HepG2 (cell line): ENCODE measurements around the gene BCLAF1. TPM values are rescaled to one million over a fixed set of nuclear protein-coding genes. Genes with fewer than 3 reads are reported as not detected.

Source experiments
- EED ChIP-seq: sonication (generic); formaldehyde crosslinking; IDR thresholded peaks from 2 replicates; pipeline ENCODE4 v1.5.0; 2020; ENCODE audit warnings: mild to moderate bottlenecking, missing genetic modification reagents
- ELK4 ChIP-seq: sonication (generic); formaldehyde crosslinking; IDR thresholded peaks from 2 replicates; pipeline ENCODE4 v1.9.0; 2021; ENCODE audit warnings: missing genetic modification reagents, borderline replicate concordance
- GTF2F1 ChIP-seq: fragments of 150-350 bp; IDR thresholded peaks from 2 replicates; pipeline ENCODE4 v1.6.1; 2014; ENCODE audit warnings: low read length
- HIC2 ChIP-seq: sonication (generic); formaldehyde crosslinking; IDR thresholded peaks from 2 replicates; pipeline ENCODE4 v1.9.0; 2022; ENCODE audit warnings: low read depth, missing genetic modification reagents
- KMT2B ChIP-seq: IDR thresholded peaks from 2 replicates; pipeline ENCODE4 v1.6.1; 2016; ENCODE audit warnings: missing genetic modification reagents, missing compliant biosample characterization
- MED13 ChIP-seq: sonication (generic); formaldehyde crosslinking; IDR thresholded peaks from 2 replicates; pipeline ENCODE4 v1.5.0; 2020; ENCODE audit warnings: missing genetic modification reagents
- MLLT10 ChIP-seq: sonication (generic); formaldehyde crosslinking; IDR thresholded peaks from 2 replicates; pipeline ENCODE4 v1.4.0; 2020; ENCODE audit warnings: missing genetic modification reagents
- PHB2 ChIP-seq: fragments of 450-650 bp; IDR thresholded peaks from 2 replicates; pipeline ENCODE4 v1.6.1; 2018; ENCODE audit not compliant: partially characterized antibody
- RFX1 ChIP-seq: fragments of 450-650 bp; IDR thresholded peaks from 2 replicates; pipeline ENCODE4 v1.6.1; 2017
- STAT6 ChIP-seq: sonication (generic); formaldehyde crosslinking; IDR thresholded peaks from 2 replicates; pipeline ENCODE4 v1.4.0; 2020; ENCODE audit warnings: missing genetic modification reagents, mild to moderate bottlenecking, borderline replicate concordance
- TBP ChIP-seq: sonication (generic); formaldehyde crosslinking; IDR thresholded peaks from 2 replicates; pipeline ENCODE4 v1.5.0; 2020; ENCODE audit warnings: missing genetic modification reagents
- ZBTB8A ChIP-seq: sonication (generic); formaldehyde crosslinking; IDR thresholded peaks from 2 replicates; pipeline ENCODE4 v1.4.0; 2020; ENCODE audit warnings: mild to moderate bottlenecking, low read depth, missing genetic modification reagents, borderline replicate concordance
- ZFP82 ChIP-seq: sonication (generic); formaldehyde crosslinking; IDR thresholded peaks from 2 replicates; pipeline ENCODE4 v1.5.1; 2020; ENCODE audit warnings: mild to moderate bottlenecking, missing genetic modification reagents, borderline replicate concordance
- ZKSCAN1 ChIP-seq: fragments of 150-350 bp; IDR thresholded peaks from 2 replicates; pipeline ENCODE4 v1.6.1; 2014; ENCODE audit warnings: low read length
- ZNF256 ChIP-seq: sonication (generic); formaldehyde crosslinking; conservative IDR thresholded peaks from 2 replicates; pipeline ENCODE4 v1.4.0; 2020; ENCODE audit warnings: missing genetic modification reagents
- ZNF382 ChIP-seq: sonication (generic); formaldehyde crosslinking; IDR thresholded peaks from 2 replicates; pipeline ENCODE4 v1.5.0; 2020; ENCODE audit warnings: missing genetic modification reagents, mild to moderate bottlenecking, borderline replicate concordance
- ZNF768 ChIP-seq: sonication (generic); formaldehyde crosslinking; IDR thresholded peaks from 2 replicates; pipeline ENCODE4 v1.4.0; 2020; ENCODE audit warnings: missing genetic modification reagents
- ZNF770 ChIP-seq: sonication (generic); formaldehyde crosslinking; IDR thresholded peaks from 2 replicates; pipeline ENCODE4 v1.5.0; 2020; ENCODE audit warnings: mild to moderate bottlenecking, missing genetic modification reagents
- ZNF772 ChIP-seq: sonication (generic); formaldehyde crosslinking; IDR thresholded peaks from 2 replicates; pipeline ENCODE4 v1.5.0; 2020; ENCODE audit warnings: mild to moderate bottlenecking, missing genetic modification reagents
- ZNF879 ChIP-seq: sonication (generic); formaldehyde crosslinking; IDR thresholded peaks from 2 replicates; pipeline ENCODE4 v1.8.1; 2023; ENCODE audit warnings: missing genetic modification reagents
- ZSCAN9 ChIP-seq: IDR thresholded peaks from 2 replicates; pipeline ENCODE4 v1.6.1; 2016; ENCODE audit warnings: borderline replicate concordance
- polyA plus RNA-seq, 8 experiments: library from polyadenylated mRNA; depleted of rRNA in 3 of 8; stranded (reverse) in 7 of 8; unstranded in 1 of 8; fragments of >200 nt; fragmentation: Illumina TruSeq in 4 of 8; extraction: Trizol in 4 of 8; gene quantifications; 2 replicates each; pipeline versions ENCODE4 v1.2.1 to v1.2.3, GENCODE V29; 2011 to 2016; ENCODE audit warnings: low read depth in 4 of 8, missing spikeins in 1 of 8, mixed read lengths in 1 of 8; ENCODE audit not compliant: insufficient read depth in 1 of 8
- total RNA-seq, 5 experiments: library from RNA; depleted of rRNA; stranded (reverse); fragments of >200 nt; fragmentation: Illumina TruSeq; extraction: Trizol; gene quantifications; 2 replicates each; pipeline ENCODE4 v1.2.3, GENCODE V29; 2016; ENCODE audit warnings: low read depth in 1 of 5

Gene BCLAF1
- total and polyA plus RNA-seq, 2 of the 13 experiments (the other 11 are each of a cell fraction or from before 2014, with no cell fraction given): 55.3 to 292 TPM

GRCh38 chr6:136290410-136291010, 864 bp upstream of the BCLAF1 start (continued):
- TF ChIP-seq HIC2 (CRISPR knock-in tag) (peak; percentile 33; the same call in 1 of the 2 replicates), MLLT10 (CRISPR knock-in tag) (0 out of 2 replicates have a peak, but pooled peaks have one; percentile 43), ZNF770 (CRISPR knock-in tag) (0 out of 2 replicates have a peak, but pooled peaks have one; percentile 42), STAT6 (CRISPR knock-in tag) (0 out of 2 replicates have a peak, but pooled peaks have one; percentile 12), ZNF256 (0 out of 2 replicates have a peak, but pooled peaks have one; percentile 15), EED (CRISPR knock-in tag) (0 out of 2 replicates have a peak, but pooled peaks have one; percentile 1), KMT2B (CRISPR knock-in tag) (no peak), ZNF382 (CRISPR knock-in tag) (no peak), MED13 (CRISPR knock-in tag) (peak; percentile 72; the same call in 1 of the 2 replicates), RFX1 (no peak), ZSCAN9 (0 out of 2 replicates have a peak, but pooled peaks have one; percentile 14), TBP (CRISPR knock-in tag) (0 out of 2 replicates have a peak, but pooled peaks have one; percentile 15), ZKSCAN1 (no peak), GTF2F1 (no peak), ZFP82 (CRISPR knock-in tag) (0 out of 2 replicates have a peak, but pooled peaks have one; percentile 22), ELK4 (CRISPR knock-in tag) (0 out of 2 replicates have a peak, but pooled peaks have one; percentile 13), ZBTB8A (CRISPR knock-in tag) (no peak), ZNF772 (CRISPR knock-in tag) (0 out of 2 replicates have a peak, but pooled peaks have one; percentile 20), ZNF768 (CRISPR knock-in tag) (no peak), PHB2 (no peak), ZNF879 (CRISPR knock-in tag) (0 out of 2 replicates have a peak, but pooled peaks have one; percentile 70)
